HCT116 (cell line): ENCODE results near the gene SNX15. TPM values are rescaled to one million over a fixed set of nuclear protein-coding genes. Genes with fewer than 3 reads are reported as not detected.

ENCODE experiments used
- ATAC-seq: fragments of 200-7000 bp; cut with Tn5 transposase; 2 replicates; pipeline ENCODE4 v1.9.1; 2020; ENCODE audit warnings: mild to moderate bottlenecking, moderate library complexity
- BruUV-seq: library from RNA; stranded (reverse); fragments of 400-500 nt; replicated peaks from 2 replicates; lab custom pipeline; 2021; lab: Mats Ljungman, UMichigan
- CTCF ChIA-PET: fragments of 300-600 bp; sonication (Branson Sonifier 250); formaldehyde crosslinking; loops from one replicate; lab custom pipeline; 2021; ENCODE audit warnings: antibody characterized with exemption; lab: Charles Lee
- POLR2A ChIA-PET: fragments of 300-600, 350-600 bp; sonication (Branson Sonifier 250); formaldehyde crosslinking; loops from one replicate; lab custom pipeline; 2021; ENCODE audit warnings: antibody characterized with exemption; lab: Charles Lee
- RAD21 ChIA-PET, 2 experiments: fragments of 300-600 bp; sonication (Branson Sonifier 250); formaldehyde crosslinking; loops; one replicate each; lab custom pipeline; 2023; ENCODE audit warnings: low total read pairs in 2 of 2; ENCODE audit not compliant: uncharacterized antibody in 2 of 2, unreplicated experiment in 2 of 2, low non-redundant PET in 1 of 2; lab: Charles Lee
- DNase-seq: peaks from one replicate; pipeline ENCODE4 v3.0.0-alpha.2; 2010; ENCODE audit warnings: low read depth, low spot score
- H2AFZ ChIP-seq: fragments of 200-600 bp; shearing (Covaris generic), sonication (generic); 2 replicates; pipeline ENCODE4 v1.6.1; 2017; ENCODE audit warnings: low read depth, mixed run types, mixed read lengths, antibody characterized with exemption, low read length; ENCODE audit not compliant: poor library complexity, severe bottlenecking
- H3K27ac ChIP-seq: 2 replicates; pipeline ENCODE4 v1.5.1; 2012; ENCODE audit warnings: low read depth, low read length
- H3K27me3 ChIP-seq: fragments of 200-600 bp; sonication (generic); 2 replicates; pipeline ENCODE4 v1.6.1; 2016; ENCODE audit warnings: mixed run types, low read length, mixed read lengths; ENCODE audit not compliant: insufficient read depth
- H3K36me3 ChIP-seq, 2 experiments: fragments of 200-500 bp in 1 of 2; fragments of 200-600 bp in 1 of 2; sonication (Bioruptor generic) in 1 of 2; sonication (generic) in 1 of 2; 2 replicates each; pipeline versions ENCODE4 v1.5.1 to v1.6.1; 2014 to 2016; ENCODE audit warnings: low read length in 2 of 2, inconsistent platforms in 1 of 2, mixed read lengths in 1 of 2, mixed run types in 1 of 2; ENCODE audit not compliant: insufficient read depth in 2 of 2, control insufficient read depth in 1 of 2
- H3K4me1 ChIP-seq, 2 experiments: fragments of 200-600 bp in 1 of 2; sonication (generic) in 1 of 2; 2 replicates each; pipeline versions ENCODE4 v1.5.1 to v1.6.1; 2012 to 2017; ENCODE audit warnings: low read length in 2 of 2, inconsistent platforms in 1 of 2, mild to moderate bottlenecking in 1 of 2, mixed read lengths in 1 of 2, mixed run types in 1 of 2, moderate library complexity in 1 of 2; ENCODE audit not compliant: insufficient read depth in 2 of 2, control insufficient read depth in 1 of 2
- H3K4me2 ChIP-seq: fragments of 200-600 bp; sonication (generic); 2 replicates; pipeline ENCODE4 v1.6.1; 2017; ENCODE audit warnings: mixed run types, low read length, mixed read lengths
- H3K4me3 ChIP-seq, 2 experiments: fragments of 200-600 bp in 1 of 2; sonication (generic) in 1 of 2; replicated peaks in 1 of 2; 2 replicates each; pipeline ENCODE4 v1.5.1; 2011 to 2016; ENCODE audit warnings: low read length in 2 of 2, control low read depth in 1 of 2, low read depth in 1 of 2, mild to moderate bottlenecking in 1 of 2, mixed read lengths in 1 of 2, mixed run types in 1 of 2
- H3K79me2 ChIP-seq: fragments of 200-600 bp; sonication (generic); 2 replicates; pipeline ENCODE4 v1.6.1; 2017; ENCODE audit warnings: mild to moderate bottlenecking, mixed run types, low read length, moderate library complexity, mixed read lengths; ENCODE audit not compliant: insufficient read depth
- H3K9ac ChIP-seq: fragments of 200-600 bp; sonication (generic); 2 replicates; pipeline ENCODE4 v1.6.1; 2016; ENCODE audit warnings: low read length, mixed read lengths
- H3K9me2 ChIP-seq: fragments of 200-600 bp; sonication (generic), shearing (Covaris generic); 2 replicates; pipeline ENCODE4 v1.6.1; 2017; ENCODE audit warnings: mixed run types, mild to moderate bottlenecking, moderate library complexity; ENCODE audit not compliant: insufficient read depth
- H3K9me3 ChIP-seq, 2 experiments: fragments of 200-500 bp in 1 of 2; fragments of 200-600 bp in 1 of 2; sonication (Bioruptor generic) in 1 of 2; sonication (generic) in 1 of 2; 2 replicates each; pipeline ENCODE4 v1.6.1; 2014 to 2017; ENCODE audit warnings: low read length in 2 of 2, mixed read lengths in 2 of 2, inconsistent platforms in 1 of 2, low read depth in 1 of 2, mild to moderate bottlenecking in 1 of 2, mixed run types in 1 of 2, moderate library complexity in 1 of 2; ENCODE audit not compliant: control insufficient read depth in 1 of 2, insufficient read depth in 1 of 2
- H4K20me1 ChIP-seq: fragments of 200-600 bp; sonication (generic), shearing (Covaris generic); 2 replicates; pipeline ENCODE4 v1.6.1; 2017; ENCODE audit warnings: mixed run types, mild to moderate bottlenecking, moderate library complexity; ENCODE audit not compliant: insufficient read depth
- CBX3 ChIP-seq: IDR thresholded peaks from 2 replicates; pipeline ENCODE4 v1.6.1; 2012; ENCODE audit warnings: low read depth
- ELF1 ChIP-seq: IDR thresholded peaks from 2 replicates; pipeline ENCODE4 v1.6.1; 2012; ENCODE audit warnings: low read depth, borderline replicate concordance
- EZH2phosphoT487 ChIP-seq: fragments of 200-600 bp; IDR thresholded peaks from 2 replicates; pipeline ENCODE4 v1.6.1; 2018; ENCODE audit warnings: antibody characterized with exemption, borderline replicate concordance
- FOSL1 ChIP-seq: IDR thresholded peaks from 2 replicates; pipeline ENCODE4 v1.6.1; 2012; ENCODE audit warnings: low read depth
- JUND ChIP-seq: IDR thresholded peaks from 2 replicates; pipeline ENCODE4 v1.6.1; 2012
- SP1 ChIP-seq: IDR thresholded peaks from 2 replicates; pipeline ENCODE4 v1.6.1; 2012; ENCODE audit warnings: low read depth
- SRF ChIP-seq: IDR thresholded peaks from 2 replicates; pipeline ENCODE4 v1.6.1; 2012; ENCODE audit warnings: low read depth
- TCF7L2 ChIP-seq: IDR thresholded peaks from 2 replicates; pipeline ENCODE4 v1.7.0; 2011; ENCODE audit warnings: borderline replicate concordance, inconsistent platforms; ENCODE audit not compliant: insufficient read depth, insufficient read length; ENCODE audit errors: extremely low read depth
- YY1 ChIP-seq: IDR thresholded peaks from 2 replicates; pipeline ENCODE4 v1.6.1; 2011; ENCODE audit warnings: low read length, low read depth, moderate library complexity, mild to moderate bottlenecking; ENCODE audit not compliant: insufficient replicate concordance; ENCODE audit errors: extremely low read depth
- ZNF274 ChIP-seq: fragments of 200-500 bp; sonication (Bioruptor generic); IDR thresholded peaks from 2 replicates; pipeline ENCODE4 v1.6.1; 2014; ENCODE audit warnings: mild to moderate bottlenecking, low read depth, low read length, inconsistent platforms
- intact Hi-C: fragments of 100-400 bp; cut with micrococcal nuclease; formaldehyde crosslinking; loops from 2 replicates; pipeline ENCODE4 v1.10.0; 2022
- total RNA-seq: library from RNA; stranded (reverse); gene quantifications from one replicate; pipeline ENCODE4 v1.2.1, GENCODE V29; 2021; ENCODE audit not compliant: unreplicated experiment
- TF ChIP-seq, protein P1 (sequence below): IDR thresholded peaks from 2 replicates; pipeline ENCODE4 v1.6.1; 2012
- TF ChIP-seq, protein P2 (sequence below): IDR thresholded peaks from 2 replicates; pipeline ENCODE4 v1.6.1; 2012; ENCODE audit warnings: low read depth

The SNX15 gene
- total RNA-seq, 1 experiment from 2014 or later, result 16.8 TPM

DNA sequence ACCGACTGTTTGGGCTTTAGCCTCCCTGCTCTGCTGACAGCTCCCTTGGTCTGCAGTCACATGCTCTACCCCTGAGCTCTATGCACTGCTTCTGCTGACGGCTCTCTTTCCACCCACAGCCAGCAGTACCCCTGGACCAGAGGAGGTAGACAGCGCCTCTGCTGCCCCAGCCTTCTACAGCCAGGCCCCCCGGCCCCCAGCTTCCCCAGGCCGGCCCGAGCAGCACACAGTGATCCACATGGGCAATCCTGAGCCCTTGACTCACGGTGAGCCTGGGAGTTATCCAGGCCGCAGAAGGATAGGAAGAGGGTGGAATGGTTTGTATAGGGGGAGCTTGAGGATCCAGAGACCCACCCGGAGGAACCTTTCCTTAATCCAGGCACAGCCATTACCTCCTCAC is 59.6 kb downstream of the SNX15 start (continued):
- no peak for TF ChIP-seq CBX3
- TF ChIP-seq ZNF274, result no peak
- TF ChIP-seq, protein P1, sequence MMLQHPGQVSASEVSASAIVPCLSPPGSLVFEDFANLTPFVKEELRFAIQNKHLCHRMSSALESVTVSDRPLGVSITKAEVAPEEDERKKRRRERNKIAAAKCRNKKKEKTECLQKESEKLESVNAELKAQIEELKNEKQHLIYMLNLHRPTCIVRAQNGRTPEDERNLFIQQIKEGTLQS, result no peak
- no peak for TF ChIP-seq JUND
- no peak for TF ChIP-seq SP1
- no peak for TF ChIP-seq FOSL1
- TF ChIP-seq EZH2phosphoT487, result no peak

GRCh38 chr11:65087216-65087615 is 60.0 kb downstream of the SNX15 start:
- Histone ChIP-seq H2AFZ (no peak overlapping the region), H3K4me1 (peaks cover 7 to 16% of the 10 kb centered on the region in 2 experiments; a peak in 3 of 4 replicates), H3K4me2 (no peak overlapping the region), H3K9me3 (no peaks in the 10 kb centered on the region), H4K20me1 (no peaks in the 10 kb centered on the region), H3K9ac (no peak overlapping the region), H3K27ac (no peak overlapping the region), H3K9me2 (no peaks in the 10 kb centered on the region), H3K79me2 (peaks cover 22% of the 10 kb centered on the region), H3K27me3 (no peaks in the 10 kb centered on the region)
- no peak for ATAC-seq
- CTCF ChIA-PET, result no interaction called here
- intact Hi-C loops, result no loop called here
- BruUV-seq, result no TSS peak
- no peak for TF ChIP-seq FOSL1
- no peak for TF ChIP-seq YY1
- TF ChIP-seq, protein P2, sequence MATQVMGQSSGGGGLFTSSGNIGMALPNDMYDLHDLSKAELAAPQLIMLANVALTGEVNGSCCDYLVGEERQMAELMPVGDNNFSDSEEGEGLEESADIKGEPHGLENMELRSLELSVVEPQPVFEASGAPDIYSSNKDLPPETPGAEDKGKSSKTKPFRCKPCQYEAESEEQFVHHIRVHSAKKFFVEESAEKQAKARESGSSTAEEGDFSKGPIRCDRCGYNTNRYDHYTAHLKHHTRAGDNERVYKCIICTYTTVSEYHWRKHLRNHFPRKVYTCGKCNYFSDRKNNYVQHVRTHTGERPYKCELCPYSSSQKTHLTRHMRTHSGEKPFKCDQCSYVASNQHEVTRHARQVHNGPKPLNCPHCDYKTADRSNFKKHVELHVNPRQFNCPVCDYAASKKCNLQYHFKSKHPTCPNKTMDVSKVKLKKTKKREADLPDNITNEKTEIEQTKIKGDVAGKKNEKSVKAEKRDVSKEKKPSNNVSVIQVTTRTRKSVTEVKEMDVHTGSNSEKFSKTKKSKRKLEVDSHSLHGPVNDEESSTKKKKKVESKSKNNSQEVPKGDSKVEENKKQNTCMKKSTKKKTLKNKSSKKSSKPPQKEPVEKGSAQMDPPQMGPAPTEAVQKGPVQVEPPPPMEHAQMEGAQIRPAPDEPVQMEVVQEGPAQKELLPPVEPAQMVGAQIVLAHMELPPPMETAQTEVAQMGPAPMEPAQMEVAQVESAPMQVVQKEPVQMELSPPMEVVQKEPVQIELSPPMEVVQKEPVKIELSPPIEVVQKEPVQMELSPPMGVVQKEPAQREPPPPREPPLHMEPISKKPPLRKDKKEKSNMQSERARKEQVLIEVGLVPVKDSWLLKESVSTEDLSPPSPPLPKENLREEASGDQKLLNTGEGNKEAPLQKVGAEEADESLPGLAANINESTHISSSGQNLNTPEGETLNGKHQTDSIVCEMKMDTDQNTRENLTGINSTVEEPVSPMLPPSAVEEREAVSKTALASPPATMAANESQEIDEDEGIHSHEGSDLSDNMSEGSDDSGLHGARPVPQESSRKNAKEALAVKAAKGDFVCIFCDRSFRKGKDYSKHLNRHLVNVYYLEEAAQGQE, result no peak
- no peak for TF ChIP-seq CBX3
- no peak for TF ChIP-seq EZH2phosphoT487
- TF ChIP-seq ELF1, result no peak
- TF ChIP-seq TCF7L2, result no peak
- TF ChIP-seq ZNF274, result no peak
- TF ChIP-seq SRF, result no peak
- no peak for TF ChIP-seq JUND
- TF ChIP-seq, all 23 proteins: peak for 0
- no peak for DNase-seq
- H3K36me3 ChIP-seq, result peaks cover 0 to 18% of the 10 kb centered on the region in 2 experiments; a peak in 1 of 4 replicates
- ChIA-PET RAD21 (no interaction called here), POLR2A (no interaction called here)
- no peak overlapping the region for H3K4me3 ChIP-seq
